Measurements from ENCODE around the gene HTT. TPM values are rescaled to one million over a fixed set of nuclear protein-coding genes. Genes with fewer than 3 reads are reported as not detected.

The HTT gene
- total and polyA plus RNA-seq, 10 donors: 10.0 to 124 (median 84.4) TPM

DNA sequence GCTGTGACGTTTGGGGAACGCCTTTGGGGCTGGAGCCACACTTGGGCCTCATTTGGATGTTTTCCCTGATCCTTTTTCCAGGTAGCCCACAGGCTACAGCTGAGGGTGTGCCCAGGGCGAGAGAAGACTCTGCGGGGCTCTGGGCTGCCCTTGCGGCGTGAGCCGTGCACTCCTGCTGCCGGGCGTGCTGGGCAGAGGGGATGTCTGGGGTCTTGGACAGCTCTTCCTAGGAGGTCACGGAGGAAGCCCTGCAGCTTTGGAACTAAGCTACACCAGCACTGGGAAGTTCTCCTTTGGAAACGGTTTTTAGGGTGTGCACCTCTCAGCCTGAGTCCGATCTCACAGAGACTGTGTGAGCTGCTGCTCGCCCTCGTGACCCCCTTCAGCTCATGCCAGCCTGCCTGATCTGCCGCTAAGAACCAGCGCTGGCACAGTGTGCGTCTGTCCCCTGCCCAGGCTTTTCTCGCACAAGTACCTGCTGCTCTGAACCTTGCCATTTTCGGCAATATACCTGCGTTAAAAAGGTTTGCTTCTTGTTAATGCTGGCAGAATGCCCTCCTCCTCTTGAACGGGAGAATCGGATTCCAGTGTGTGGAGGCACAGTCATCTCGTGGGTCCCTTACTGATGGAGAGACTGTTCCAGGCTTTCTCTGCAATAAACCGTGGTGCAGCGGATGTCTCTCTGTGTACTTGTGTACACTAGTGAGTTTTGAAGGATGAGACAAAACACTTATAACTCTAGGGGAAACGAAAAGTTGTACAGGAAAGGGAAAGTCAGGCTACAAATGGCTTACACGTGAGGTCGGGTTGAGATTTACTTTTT is 188.8 kb downstream of the HTT start:
- Histone ChIP-seq H3K36me3 (no peaks in the 10 kb centered on the region), H3K4me1 (no peaks in the 10 kb centered on the region), H3K27ac (no peak overlapping the region), H3K27me3 (replicated peaks in 1 of 7) (no peaks in the 10 kb centered on the region), H3K9me3 (no peaks in the 10 kb centered on the region), H3K4me3 (no peak overlapping the region)
- 81 to 89% (median 86%) methylated on average over 28 of the region's 28 CpGs for WGBS, 5 donors
- no peak for TF ChIP-seq POLR2AphosphoS5 (IDR thresholded peaks at IDR 0.05)
- TF ChIP-seq, protein P1, sequence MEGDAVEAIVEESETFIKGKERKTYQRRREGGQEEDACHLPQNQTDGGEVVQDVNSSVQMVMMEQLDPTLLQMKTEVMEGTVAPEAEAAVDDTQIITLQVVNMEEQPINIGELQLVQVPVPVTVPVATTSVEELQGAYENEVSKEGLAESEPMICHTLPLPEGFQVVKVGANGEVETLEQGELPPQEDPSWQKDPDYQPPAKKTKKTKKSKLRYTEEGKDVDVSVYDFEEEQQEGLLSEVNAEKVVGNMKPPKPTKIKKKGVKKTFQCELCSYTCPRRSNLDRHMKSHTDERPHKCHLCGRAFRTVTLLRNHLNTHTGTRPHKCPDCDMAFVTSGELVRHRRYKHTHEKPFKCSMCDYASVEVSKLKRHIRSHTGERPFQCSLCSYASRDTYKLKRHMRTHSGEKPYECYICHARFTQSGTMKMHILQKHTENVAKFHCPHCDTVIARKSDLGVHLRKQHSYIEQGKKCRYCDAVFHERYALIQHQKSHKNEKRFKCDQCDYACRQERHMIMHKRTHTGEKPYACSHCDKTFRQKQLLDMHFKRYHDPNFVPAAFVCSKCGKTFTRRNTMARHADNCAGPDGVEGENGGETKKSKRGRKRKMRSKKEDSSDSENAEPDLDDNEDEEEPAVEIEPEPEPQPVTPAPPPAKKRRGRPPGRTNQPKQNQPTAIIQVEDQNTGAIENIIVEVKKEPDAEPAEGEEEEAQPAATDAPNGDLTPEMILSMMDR (IDR thresholded peaks at IDR 0.05 in 8 of 11, conservative IDR thresholded peaks at IDR 0.05 in 3 of 11): no peak
- TF ChIP-seq POLR2A (IDR thresholded peaks at IDR 0.05): no peak
- DNase-seq: no peak
- intact Hi-C loops (cut with DNase I; ENCODE audit: low total_unique reads): no loop called here

DNA sequence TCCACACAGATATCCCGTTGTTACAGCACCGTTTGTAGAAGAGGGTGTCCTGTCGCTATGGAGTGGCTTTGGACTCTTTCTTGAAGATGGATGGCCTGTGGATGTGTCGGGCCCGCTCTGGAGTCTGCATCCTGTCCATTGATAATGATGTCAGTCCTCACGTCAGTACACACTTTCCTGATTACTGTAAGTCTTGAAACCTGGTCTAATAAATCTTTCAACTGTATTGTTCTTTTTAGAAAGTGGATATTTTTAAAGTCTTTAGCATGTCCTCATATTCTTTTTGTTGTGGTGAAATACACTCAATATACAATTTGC is 189.4 kb downstream of the HTT start:
- WGBS, 5 donors: 59 to 76% (median 62%) methylated on average over 6 of the region's 6 CpGs
- no peak overlapping the region for H3K27ac ChIP-seq
- H3K4me1 ChIP-seq: no peaks in the 10 kb centered on the region
- H3K36me3 ChIP-seq: no peaks in the 10 kb centered on the region
- TF ChIP-seq, protein P1 (IDR thresholded peaks at IDR 0.05 in 8 of 11, conservative IDR thresholded peaks at IDR 0.05 in 3 of 11): no peak
- TF ChIP-seq POLR2A (IDR thresholded peaks at IDR 0.05): no peak
- TF ChIP-seq POLR2AphosphoS5 (IDR thresholded peaks at IDR 0.05): no peak
- DNase-seq: no peak
- intact Hi-C loops (cut with DNase I; ENCODE audit: low total_unique reads): no loop called here
- no peak overlapping the region for H3K4me3 ChIP-seq
- H3K27me3 ChIP-seq (replicated peaks in 1 of 7): no peaks in the 10 kb centered on the region
- no peaks in the 10 kb centered on the region for H3K9me3 ChIP-seq

DNA sequence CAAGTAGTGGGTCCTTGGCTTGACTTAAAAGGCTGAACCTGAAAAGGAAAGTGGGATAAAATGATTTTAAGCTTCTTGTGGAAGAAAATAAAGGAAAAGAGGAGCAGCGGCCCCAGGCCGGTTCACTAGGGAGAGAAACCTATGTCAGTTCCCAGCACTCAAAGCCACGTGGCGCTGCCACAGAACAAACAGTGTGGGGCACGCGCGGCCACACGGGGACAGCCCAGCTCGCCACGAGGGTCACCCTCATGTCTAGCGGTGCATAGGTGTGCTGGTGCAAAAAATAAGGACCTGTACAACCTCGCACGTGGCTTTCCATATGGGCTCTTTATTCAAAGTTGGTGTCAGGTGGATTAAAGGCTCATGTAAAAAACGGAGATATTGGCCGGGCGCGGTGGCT is 191.6 kb downstream of the HTT start:
- 90 to 95% (median 94%) methylated on average over 17 of the region's 17 CpGs for WGBS, 5 donors
- Histone ChIP-seq H3K4me3 (no peak overlapping the region), H3K9me3 (no peaks in the 10 kb centered on the region), H3K4me1 (no peaks in the 10 kb centered on the region), H3K36me3 (no peaks in the 10 kb centered on the region), H3K27ac (no peak overlapping the region), H3K27me3 (replicated peaks in 1 of 7) (no peaks in the 10 kb centered on the region)
- DNase-seq: no peak
- TF ChIP-seq, protein P1 (IDR thresholded peaks at IDR 0.05 in 8 of 11, conservative IDR thresholded peaks at IDR 0.05 in 3 of 11): no peak
- TF ChIP-seq POLR2AphosphoS5 (IDR thresholded peaks at IDR 0.05) (no peak), POLR2A (IDR thresholded peaks at IDR 0.05) (no peak)
- intact Hi-C loops (cut with DNase I; ENCODE audit: low total_unique reads): no loop called here

DNA sequence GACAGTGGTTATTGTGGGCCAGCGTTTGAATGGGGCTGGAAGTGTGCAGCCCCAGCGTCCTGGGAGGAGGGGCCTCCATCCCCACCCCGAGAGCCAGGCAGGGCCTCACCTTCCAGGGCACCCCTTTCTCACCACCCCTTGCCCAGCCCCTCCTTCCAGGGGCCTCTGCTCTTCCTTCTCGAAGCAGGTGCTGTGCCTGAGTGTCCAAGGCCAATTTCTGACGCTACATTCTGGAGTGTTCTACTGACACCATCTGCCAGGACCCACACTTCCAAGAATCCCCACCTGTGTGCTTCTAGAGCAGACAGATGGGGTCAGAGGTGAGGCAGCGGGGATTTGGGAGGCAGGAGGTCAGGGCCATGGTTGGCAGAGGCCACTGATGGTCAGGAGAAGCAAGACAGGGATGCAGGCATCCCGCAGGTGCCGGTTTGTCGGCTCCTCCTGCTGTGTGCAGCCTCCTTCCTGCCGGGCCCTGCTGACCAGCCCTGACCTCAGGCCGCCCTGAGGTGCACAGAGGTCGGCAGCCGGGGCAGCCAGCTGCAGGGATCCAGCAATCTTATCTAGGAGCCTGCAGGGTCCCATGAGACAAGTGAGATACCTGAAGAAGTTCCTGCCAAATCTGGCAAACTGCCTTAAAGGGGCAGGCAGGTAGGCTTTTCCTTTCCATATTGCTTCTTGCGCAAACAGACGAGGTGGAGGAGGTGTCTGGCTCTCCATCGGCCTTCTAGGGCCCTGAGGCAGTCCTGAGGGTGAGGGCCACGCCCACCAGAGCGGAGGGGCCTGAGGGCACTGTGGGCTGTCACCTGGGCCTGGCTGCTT is 193.3 kb downstream of the HTT start:
- Histone ChIP-seq H3K27ac (no peak overlapping the region), H3K36me3 (no peaks in the 10 kb centered on the region), H3K27me3 (replicated peaks in 1 of 7) (no peaks in the 10 kb centered on the region), H3K4me1 (no peaks in the 10 kb centered on the region), H3K9me3 (peaks cover 0 to 2% (median 0%) of the 10 kb centered on the region in 8 donors), H3K4me3 (no peak overlapping the region)
- DNase-seq: no peak
- TF ChIP-seq, protein P1 (IDR thresholded peaks at IDR 0.05 in 8 of 11, conservative IDR thresholded peaks at IDR 0.05 in 3 of 11): no peak
- TF ChIP-seq POLR2A (IDR thresholded peaks at IDR 0.05): no peak
- TF ChIP-seq POLR2AphosphoS5 (IDR thresholded peaks at IDR 0.05): no peak
- 72 to 83% (median 80%) methylated on average over 17 to 18 of the region's 18 CpGs for WGBS, 5 donors
- intact Hi-C loops (cut with DNase I; ENCODE audit: low total_unique reads): no loop called here

All from spleen (tissue), 11 donors.